Measurements from ENCODE around the gene DAND5.

The DAND5 gene

DNA sequence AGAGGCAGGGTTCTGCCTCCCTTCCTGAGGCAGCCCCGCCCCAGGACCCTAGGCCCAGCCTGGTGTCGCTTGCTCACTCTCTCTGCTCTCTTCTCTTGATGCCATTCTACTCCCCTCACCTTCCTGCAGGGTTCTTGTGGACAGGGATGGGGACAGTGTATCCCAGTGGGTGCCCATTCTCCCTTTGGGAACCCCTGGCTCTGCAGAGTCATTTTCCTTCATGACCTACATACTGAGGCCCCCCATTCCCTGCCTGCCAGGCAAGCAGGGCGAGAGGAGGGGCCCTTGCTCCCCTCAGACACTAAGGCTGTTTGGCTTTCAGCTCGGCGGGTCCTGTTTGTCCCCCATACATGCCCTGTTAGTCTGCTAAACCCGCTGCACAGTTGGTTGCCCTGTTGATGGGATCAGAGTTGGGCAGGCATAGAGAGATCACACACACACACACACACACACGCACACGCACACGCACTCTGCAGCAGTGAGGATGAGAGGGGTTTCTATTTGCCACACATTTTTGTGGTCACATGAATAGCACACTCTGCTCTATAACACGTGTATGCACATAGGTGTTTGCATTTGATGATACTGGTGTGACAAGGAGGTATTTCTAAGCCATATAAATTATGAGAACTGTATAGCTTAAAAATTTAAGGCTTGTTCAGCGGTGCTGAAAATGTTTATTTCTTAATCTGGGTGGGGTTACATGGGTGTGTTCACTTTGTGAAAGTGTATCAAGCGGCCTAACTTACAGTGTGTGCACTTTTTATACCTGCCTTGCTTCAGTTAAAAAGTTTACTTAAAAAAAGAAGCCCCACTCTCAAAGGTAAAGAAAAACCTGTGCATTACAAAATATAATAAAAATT is 46.2 kb downstream of the DAND5 start:
- no peaks in the 10 kb centered on the region for H3K9me3 Mint-ChIP-seq
- peaks cover 16% of the 10 kb centered on the region for H3K4me1 Mint-ChIP-seq
- H3K27ac Mint-ChIP-seq: no peak overlapping the region
- no peak for DNase-seq
- TF ChIP-seq, protein P1, sequence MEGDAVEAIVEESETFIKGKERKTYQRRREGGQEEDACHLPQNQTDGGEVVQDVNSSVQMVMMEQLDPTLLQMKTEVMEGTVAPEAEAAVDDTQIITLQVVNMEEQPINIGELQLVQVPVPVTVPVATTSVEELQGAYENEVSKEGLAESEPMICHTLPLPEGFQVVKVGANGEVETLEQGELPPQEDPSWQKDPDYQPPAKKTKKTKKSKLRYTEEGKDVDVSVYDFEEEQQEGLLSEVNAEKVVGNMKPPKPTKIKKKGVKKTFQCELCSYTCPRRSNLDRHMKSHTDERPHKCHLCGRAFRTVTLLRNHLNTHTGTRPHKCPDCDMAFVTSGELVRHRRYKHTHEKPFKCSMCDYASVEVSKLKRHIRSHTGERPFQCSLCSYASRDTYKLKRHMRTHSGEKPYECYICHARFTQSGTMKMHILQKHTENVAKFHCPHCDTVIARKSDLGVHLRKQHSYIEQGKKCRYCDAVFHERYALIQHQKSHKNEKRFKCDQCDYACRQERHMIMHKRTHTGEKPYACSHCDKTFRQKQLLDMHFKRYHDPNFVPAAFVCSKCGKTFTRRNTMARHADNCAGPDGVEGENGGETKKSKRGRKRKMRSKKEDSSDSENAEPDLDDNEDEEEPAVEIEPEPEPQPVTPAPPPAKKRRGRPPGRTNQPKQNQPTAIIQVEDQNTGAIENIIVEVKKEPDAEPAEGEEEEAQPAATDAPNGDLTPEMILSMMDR (IDR thresholded peaks at IDR 0.05): no peak
- H3K36me3 Mint-ChIP-seq (ENCODE audit: low read depth): no peaks in the 10 kb centered on the region
- H3K27me3 Mint-ChIP-seq (ENCODE audit: low read depth, poor library complexity): peaks cover 100% of the 10 kb centered on the region
- no peak overlapping the region for H3K4me3 Mint-ChIP-seq

DNA sequence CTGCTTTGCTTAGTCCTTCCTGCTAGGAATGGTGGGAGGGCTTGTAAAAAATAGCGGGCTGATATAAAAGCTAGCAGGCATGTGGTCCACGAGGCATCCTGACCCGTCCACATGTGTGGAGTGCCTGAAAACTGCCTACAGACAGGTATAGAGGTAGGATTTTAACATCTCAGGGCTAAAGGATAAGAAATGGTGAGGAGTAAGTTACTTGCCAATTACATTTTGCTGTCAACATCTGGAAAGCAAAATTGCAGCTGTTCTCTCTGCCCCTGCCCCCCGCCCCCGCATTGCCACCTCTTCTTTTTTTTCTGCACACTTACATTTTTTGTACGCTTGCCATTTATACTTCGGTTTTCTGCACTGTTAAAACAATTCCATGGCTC is 46.9 kb downstream of the DAND5 start:
- Mint-ChIP-seq H3K36me3 (ENCODE audit: low read depth) (no peaks in the 10 kb centered on the region), H3K4me3 (no peak overlapping the region), H3K27me3 (ENCODE audit: low read depth, poor library complexity) (peaks cover 100% of the 10 kb centered on the region), H3K9me3 (no peaks in the 10 kb centered on the region), H3K27ac (no peak overlapping the region), H3K4me1 (peaks cover 16% of the 10 kb centered on the region)
- TF ChIP-seq, protein P1 (IDR thresholded peaks at IDR 0.05): no peak
- DNase-seq: no peak

DNA sequence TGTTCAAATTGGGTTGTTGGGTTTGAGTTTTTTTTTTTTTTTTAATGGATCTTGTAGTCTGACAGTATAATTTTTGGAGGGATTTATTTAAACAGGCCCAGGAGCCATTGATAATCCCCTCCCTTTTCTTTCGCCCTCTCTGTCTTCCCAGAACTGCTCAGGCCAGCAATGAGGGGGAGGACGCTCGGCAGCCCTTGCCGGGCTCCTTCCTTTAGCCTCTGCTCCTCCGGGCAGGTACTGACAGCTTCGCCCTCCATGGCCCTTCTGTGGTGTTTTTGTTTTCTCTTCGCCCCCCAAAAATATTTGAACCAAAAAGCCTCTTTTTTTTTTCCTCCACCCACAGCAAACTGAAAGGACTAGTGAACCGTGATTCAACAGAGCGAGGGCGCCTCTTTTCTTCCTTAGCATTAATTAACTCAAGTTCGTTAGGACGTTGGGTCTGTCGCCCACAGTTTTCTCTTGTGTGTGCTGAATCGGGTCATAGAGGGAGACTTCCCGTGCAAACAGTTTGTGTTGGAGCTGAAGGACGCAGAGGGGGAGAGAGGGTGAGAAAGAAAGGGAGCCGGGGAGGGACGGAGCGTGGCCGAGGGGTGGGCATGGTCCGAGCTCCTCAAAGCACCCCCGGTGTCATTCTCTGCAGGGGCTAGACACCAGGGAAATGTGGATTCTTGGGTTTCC is 47.4 kb downstream of the DAND5 start:
- H3K27ac Mint-ChIP-seq: no peak overlapping the region
- no peak for DNase-seq
- H3K4me3 Mint-ChIP-seq: no peak overlapping the region
- peaks cover 100% of the 10 kb centered on the region for H3K27me3 Mint-ChIP-seq (ENCODE audit: low read depth, poor library complexity)
- no peaks in the 10 kb centered on the region for H3K9me3 Mint-ChIP-seq
- H3K4me1 Mint-ChIP-seq: peaks cover 16% of the 10 kb centered on the region
- TF ChIP-seq, protein P1 (IDR thresholded peaks at IDR 0.05): no peak
- no peaks in the 10 kb centered on the region for H3K36me3 Mint-ChIP-seq (ENCODE audit: low read depth)

DNA sequence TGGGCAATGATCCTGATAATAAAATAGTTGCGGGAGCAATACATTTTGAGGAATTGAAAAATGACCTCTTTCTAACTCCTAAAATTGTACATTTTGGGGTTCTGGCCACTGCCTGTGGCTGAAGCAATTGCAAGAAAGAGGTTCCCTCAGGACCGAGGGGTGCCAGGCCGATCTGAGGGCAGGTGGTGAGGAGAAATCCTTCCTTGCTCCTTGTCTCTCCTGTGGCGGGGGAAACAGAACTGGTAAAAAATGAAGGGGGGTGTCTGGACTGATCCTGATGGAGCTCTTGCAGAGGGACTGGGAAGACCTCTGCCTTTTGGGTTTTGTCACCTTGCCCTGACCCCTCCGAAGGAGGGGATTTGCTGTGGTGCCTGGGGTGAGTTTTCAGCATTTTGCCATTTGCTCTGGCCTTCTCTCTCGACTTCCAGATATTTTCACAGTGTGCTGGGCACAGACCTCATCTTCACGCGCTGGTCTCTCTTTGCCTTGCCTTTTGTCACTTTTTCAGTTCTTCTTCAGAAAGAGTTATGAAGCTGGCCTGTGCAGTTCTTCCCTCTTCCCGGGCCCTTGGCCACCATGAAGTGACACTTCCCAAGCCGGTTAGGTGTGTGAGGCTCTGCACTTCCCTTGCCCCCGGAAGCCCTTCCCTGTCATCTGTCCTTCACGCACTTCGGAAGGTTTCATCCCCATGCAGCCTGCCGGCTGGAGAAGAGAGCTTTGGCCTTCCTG is 48.1 kb downstream of the DAND5 start:
- Mint-ChIP-seq H3K27ac (no peak overlapping the region), H3K36me3 (ENCODE audit: low read depth) (no peaks in the 10 kb centered on the region), H3K27me3 (ENCODE audit: low read depth, poor library complexity) (peaks cover 100% of the 10 kb centered on the region), H3K9me3 (no peaks in the 10 kb centered on the region), H3K4me1 (peaks cover 16% of the 10 kb centered on the region), H3K4me3 (no peak overlapping the region)
- TF ChIP-seq, protein P1 (IDR thresholded peaks at IDR 0.05): no peak
- DNase-seq: no peak

DNA sequence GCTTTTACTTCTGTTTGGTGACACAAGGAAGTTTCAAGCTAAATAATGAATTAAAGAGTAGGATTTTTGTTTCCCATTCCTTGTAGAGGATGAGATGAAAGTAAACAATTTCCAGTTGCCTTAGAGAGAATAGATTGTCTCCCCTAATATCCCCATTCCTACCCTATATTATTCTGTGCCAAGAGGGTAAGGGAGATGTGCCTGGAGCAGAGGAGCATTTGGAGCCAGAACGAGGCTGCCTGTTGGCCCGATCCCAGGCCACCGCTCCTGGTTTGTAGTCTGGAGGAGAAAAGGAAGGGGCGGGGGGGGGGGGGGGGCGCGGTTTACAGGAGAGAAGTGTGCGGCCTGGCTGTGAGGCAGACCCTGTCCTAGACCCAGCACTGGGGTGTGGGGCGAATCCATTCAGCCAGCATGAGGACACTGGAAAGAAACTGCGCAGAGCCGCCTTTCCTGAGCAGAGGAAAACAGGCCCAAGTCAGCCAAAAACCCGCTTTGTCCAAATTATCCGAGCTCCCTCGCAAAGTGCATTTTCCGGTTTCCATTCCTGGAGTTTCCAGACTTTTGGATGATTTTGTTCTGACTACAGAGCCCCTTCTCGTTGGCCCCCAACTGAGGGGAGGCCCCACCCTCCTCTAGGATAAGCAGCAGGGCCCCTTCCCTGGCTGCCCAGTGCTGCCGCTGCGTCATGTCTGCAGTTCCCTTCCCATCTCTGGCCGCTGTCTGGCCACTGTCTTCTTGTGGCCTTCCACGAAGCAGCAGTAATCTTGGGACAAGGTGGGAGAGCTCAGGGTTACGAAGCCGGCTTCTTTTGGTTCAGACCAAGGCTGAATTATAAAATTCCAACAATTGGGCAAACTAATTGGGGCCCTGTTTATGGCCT is 48.9 kb downstream of the DAND5 start:
- no peak overlapping the region for H3K4me3 Mint-ChIP-seq
- H3K27me3 Mint-ChIP-seq (ENCODE audit: low read depth, poor library complexity): peaks cover 100% of the 10 kb centered on the region
- peaks cover 17% of the 10 kb centered on the region for H3K4me1 Mint-ChIP-seq
- no peaks in the 10 kb centered on the region for H3K36me3 Mint-ChIP-seq (ENCODE audit: low read depth)
- TF ChIP-seq, protein P1 (IDR thresholded peaks at IDR 0.05): no peak
- H3K27ac Mint-ChIP-seq: no peak overlapping the region
- DNase-seq: no peak
- H3K9me3 Mint-ChIP-seq: no peaks in the 10 kb centered on the region

All from nephron progenitor cell (in vitro differentiated cells).